Ramos (cell line): Measurements from ENCODE around the gene PREB.

Source experiments
- in situ Hi-C: fragments of 300-500 bp; cut with MboI; formaldehyde crosslinking; loops from one replicate; pipeline ENCODE4 v1.14.3; 2022; ENCODE audit warnings: low sequenced_read_pairs; ENCODE audit not compliant: unreplicated experiment

Gene PREB

GRCh38 chr2:27099334-27099955 is 35.0 kb downstream of the PREB start:
- in situ Hi-C loops = no loop called here

DNA sequence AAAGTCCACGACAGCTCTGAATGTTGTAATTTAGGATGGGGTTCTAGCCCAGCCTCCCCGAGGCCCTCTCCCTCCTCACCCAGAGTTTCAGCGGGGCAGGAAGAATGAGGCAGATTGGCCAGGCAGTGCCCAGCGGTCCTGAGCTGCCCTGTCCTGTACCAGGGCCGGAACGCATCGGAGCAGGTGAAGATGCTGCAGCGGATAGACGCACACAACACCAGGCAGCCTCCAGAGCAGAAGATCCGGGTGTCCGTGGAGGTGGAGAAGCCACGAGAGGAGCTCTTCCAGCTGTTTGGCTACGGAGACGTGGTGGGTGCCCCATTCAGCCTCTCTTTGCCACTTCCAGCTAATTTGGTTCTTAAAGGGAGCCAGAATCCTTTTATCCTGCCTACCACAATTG is 37.1 kb downstream of the PREB start:
- in situ Hi-C loops = no loop called here

- in situ Hi-C loops = no loop called here
Measured at GRCh38 chr2:27096748-27097297, 37.6 kb downstream of the PREB start.

GRCh38 chr2:27095745-27096651 is 38.4 kb downstream of the PREB start:
- in situ Hi-C loops = no loop called here

DNA sequence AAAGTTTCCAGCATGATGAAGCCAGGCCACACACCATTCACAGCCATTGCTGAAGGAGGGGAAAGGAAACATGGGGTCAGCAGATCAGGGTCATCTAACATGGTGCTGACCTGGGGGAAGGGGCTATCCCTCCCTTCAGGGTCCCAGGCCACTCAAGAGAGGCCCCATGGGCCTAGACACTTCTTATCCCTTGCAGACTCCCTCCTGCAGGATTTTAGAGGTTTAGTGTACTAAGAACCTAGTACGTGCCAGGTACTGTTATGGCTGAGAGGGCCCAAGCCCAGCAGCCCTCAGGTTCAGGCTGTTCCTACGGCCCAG is 39.0 kb downstream of the PREB start:
- in situ Hi-C loops = no loop called here

DNA sequence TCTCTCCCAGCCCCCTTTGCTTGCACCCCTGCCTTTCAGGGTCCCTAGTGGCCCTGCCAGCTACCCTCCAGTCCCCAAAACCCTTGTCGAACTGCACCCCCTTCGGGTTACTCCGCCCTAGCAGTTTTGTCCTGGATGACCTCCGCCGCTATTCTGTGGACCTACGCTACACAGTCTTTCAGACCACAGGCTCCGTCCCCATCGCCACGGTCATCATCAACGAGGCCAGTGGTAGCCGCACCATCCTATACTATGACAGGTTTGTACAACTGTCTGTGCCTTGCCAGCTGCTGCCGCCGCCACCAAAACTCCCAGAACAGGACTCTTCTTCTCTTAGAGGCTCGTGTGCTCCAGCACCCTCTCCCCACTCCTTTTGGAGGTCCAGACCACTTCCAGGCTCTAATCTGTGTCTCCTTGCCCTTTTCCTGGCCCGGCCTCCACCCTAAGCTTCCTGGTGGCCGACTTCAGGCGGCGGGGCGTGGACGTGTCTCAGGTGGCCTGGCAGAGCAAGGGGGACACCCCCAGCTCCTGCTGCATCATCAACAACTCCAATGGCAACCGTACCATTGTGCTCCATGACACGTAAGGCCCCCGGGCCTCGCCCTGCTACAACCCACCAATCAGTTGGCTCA is 40.0 kb downstream of the PREB start:
- in situ Hi-C loops = no loop called here

DNA sequence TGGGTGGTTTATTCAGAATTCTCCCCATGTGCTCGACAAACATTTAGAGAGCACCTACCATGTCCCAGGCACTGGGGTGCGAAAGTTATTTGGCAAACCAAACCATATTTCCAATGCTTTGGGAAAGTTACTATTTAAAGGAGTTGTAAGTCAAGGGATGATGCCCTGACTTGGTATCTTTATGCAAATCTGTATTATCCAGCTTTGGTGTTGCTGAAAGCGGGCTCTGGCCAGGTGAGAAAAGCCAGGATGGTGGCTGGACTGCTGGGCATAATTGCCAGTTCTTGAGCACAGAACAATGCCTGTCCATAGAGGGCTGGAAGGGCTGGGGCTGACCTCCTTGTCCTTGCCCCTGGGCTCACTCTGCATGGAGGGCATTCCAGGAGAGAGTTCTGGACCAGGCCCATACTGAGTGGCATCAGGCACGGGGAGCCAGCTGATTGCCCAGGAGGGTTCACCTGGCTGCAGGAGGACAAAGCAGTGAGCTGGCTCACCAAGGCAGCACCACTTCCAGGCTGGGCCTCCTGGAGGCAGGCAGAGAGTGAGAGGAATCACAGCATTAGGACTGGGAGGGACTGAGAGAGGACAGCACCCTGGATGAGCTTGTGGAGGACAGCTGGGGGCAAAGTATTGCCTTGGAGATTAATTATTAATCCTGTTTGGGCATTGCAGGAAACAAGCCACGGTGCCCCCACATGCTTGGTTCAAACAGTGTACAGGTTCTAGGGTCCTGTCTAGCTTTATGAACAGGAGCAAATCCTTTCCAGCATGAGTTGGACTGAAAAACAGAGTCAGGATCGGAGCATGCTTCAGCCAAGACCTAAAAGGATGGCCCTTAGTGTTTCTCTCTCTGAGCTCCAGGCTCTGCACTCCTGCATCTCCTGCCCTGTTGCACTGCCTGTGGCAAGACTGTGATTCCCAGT is 40.7 kb downstream of the PREB start:
- in situ Hi-C loops = no loop called here

GRCh38 chr2:27092696-27093429 is 41.6 kb downstream of the PREB start:
- in situ Hi-C loops = no loop called here

DNA sequence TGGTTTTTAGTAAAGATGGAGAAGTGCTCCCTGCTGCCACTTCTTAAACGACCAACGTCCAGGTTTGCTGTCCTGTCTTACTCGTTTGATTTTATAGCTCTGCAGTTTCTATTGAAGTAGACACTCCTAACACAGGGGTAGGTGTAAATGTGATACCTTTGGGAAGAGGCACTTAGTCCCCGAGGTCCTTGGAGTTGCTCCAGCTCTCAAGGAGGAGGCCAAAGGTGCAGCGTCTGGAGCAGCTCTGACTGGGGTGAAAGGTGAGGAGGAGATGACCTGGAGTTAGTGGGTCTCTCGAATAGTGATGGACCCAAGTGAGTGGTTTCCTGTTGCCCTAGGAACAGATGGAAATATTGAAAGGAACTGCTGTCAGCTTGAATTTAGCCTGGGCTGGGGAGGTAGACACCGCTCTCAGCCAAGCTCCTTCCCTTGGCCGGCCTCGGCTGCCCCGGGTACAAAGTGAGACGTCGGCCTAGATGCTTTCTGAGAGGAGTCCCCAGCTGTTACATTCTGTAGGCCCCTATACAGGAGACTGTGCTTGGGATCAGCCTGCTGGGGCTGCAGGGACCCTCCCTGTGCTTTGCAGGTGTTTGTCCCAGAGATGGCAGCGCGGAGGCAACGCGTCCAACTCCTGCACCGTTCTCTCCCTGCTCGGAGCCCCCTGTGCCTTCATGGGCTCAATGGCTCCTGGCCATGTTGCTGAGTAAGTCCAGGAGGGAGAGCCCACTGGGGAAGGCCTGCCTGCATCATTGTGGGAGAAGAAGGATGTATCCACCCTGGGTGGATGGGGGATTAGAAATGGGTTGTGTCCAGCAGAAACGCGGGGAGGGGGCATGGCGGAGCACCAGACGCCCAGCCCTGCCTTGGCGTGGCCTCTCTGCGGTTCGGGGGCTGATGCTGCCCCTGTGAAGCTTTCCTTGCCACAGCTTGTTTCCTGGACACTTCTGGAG is 42.4 kb downstream of the PREB start:
- in situ Hi-C loops = no loop called here

DNA sequence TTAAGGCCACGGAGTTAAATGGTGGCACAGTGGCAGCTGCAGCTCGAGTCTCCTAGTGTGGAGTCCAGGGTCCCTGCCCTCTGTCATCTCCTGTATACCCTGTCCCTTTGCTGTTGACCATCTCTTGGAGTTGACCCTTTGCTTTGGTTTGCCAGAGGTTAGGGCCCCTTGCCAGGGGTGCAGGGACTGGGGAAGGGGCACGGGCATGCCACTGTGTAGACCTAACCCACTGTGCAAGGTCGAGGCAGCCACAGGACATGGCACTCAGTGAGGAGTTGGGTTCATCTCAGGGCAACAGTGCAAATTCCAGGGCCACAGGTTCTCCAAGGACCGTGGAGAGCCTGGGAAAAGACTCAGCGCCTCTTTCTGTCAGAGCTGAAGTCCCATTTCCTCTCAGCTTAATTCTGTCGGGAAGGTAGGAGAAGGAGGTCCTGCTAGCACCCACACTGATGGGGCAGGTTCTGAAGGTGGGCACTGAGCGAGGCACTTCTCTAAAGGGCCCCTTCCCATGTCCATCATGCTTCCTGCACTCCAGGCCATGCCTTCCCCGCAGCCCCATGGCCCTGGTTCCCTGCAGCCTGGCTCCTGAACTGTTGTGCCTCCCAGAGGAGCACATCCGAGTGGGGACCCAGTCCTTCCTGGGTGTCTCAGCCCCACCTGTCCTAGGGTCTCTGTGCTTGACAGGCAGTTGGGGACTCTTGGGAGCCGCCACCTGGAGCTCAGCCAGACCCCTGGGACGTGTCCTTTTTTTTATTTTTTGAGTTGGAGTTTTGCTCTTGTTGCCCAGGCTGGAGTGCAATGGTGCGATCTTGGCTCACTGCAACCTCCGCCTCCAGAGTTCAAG is 45.1 kb downstream of the PREB start:
- in situ Hi-C loops = loop anchor here (10.0 kb wide), 1 partner anchor 125 kb away; no protein-coding TSS in a partner anchor

- in situ Hi-C loops = loop anchor here (10.0 kb wide), 1 partner anchor 124 kb away; no protein-coding TSS in a partner anchor
Measured at GRCh38 chr2:27088634-27089033, 45.8 kb downstream of the PREB start.

DNA sequence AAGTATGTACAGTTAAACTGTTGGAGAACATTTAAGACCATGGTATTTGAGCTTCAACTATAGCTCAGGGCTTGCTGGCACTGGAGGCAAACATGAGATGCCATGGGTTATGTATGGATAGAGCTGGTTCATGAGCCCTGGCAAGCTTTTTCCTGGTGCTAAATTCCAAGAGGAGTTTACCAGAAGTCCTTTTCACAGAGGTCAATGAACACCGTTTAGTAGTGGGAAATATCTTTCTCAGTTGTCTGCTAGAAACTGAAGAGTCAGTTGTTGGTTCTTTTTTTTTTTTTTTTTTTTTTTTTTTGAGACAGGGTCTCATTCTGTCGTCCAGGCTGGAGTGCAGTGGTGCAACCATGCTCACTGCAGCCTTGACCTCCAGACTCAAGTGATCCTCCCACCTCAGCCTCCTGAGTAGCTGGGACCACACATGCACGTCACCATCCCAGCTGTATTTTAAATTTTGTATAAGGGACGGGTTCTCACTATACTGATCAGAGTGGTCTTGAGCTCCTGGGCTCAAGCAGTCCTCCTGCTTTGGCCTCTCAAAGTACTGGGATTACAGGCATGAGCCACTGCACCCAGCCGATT is 46.5 kb downstream of the PREB start:
- in situ Hi-C loops = loop anchor here (10.0 kb wide), 1 partner anchor 123 kb away; no protein-coding TSS in a partner anchor

- in situ Hi-C loops = loop anchor here (10.0 kb wide), 1 partner anchor 122 kb away; no protein-coding TSS in a partner anchor
Measured at GRCh38 chr2:27086724-27087593, 47.5 kb downstream of the PREB start, which contains the start of gene KHK. TSS of gene KHK (plus strand) at chr2:27086772. CDS start at chr2:27087260, 488 bp downstream.

DNA sequence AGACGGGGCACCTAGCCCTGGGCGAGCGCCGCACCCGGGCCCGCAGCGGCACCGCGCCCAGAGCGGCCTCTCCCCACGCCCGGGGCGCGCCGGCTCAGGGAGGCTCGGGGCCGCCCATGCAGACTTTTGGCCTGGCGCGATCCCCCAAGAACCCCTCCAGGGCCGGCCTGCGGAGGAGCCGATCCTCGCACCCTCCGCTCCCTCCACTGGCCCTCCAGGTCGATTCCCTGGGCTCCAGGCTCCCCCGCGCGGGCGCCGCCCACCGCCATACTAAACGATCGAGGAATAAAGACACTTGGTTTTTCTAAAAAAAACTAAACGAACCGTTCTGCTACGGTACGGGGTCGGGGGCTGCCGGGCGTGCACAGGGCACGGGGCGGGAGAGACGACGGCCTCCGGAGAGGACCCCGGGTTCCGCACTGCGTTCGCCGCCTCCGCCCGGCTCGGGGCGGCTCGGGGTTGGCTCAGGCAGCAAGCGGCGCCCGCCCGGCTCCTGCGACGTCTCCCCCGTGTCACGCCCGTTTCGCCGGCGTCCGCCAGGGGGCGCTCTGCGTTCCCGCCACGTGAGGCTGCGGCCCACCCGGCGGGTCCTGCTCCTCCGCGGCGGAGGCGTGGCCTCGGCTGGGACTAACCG is 48.2 kb downstream of the PREB start:
- in situ Hi-C loops = loop anchor here (10.0 kb wide), 1 partner anchor 121 kb away; no protein-coding TSS in a partner anchor

DNA sequence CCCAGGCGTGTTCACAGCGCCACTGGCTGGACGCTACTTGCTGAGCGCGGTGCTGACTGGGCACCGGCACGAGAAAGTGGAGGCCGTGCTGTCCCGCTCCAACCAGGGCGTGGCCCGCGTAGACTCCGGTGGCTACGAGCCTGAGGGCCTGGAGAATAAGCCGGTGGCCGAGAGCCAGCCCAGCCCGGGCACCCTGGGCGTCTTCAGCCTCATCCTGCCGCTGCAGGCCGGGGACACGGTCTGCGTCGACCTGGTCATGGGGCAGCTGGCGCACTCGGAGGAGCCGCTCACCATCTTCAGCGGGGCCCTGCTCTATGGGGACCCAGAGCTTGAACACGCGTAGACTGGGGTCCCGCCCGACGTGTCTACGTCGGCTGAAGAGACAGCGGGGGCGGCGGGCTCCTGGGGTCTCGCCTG is 48.8 kb downstream of the PREB start:
- in situ Hi-C loops = loop anchor here (10.0 kb wide), 1 partner anchor 121 kb away; no protein-coding TSS in a partner anchor
